Naive thymus-derived CD8-positive, alpha-beta T cell (primary cell): ENCODE measurements around the gene ERC2. TPM values are rescaled to one million over a fixed set of nuclear protein-coding genes. Genes with fewer than 3 reads are reported as not detected.

Experiments
- ATAC-seq, 2 donors: fragments of 150-1000 bp; cut with Tn5 transposase in 1 of 2; sonication (Bioruptor Pico), chemical (Tn5 transposase) in 1 of 2; 1 replicate in 1 of 2; 2 replicates in 1 of 2; pipeline ENCODE4 v1.10.0; 2021; ENCODE audit warnings: mild to moderate bottlenecking in 2 of 2, moderate library complexity in 2 of 2
- POLR2A ChIA-PET: fragments of 350-600 bp; sonication (Branson Sonifier 250); formaldehyde crosslinking; loops from one replicate; lab custom pipeline; 2021; ENCODE audit warnings: antibody characterized with exemption; lab: Charles Lee
- DNase-seq, 10 donors: peaks; one replicate each; pipeline versions ENCODE4 v3.0.0 to v3.0.0-alpha.2; 2020 to 2022
- H3K27ac Mint-ChIP-seq, 10 donors: one replicate each; pipeline ENCODE4 v1.8.0; 2020 to 2022; ENCODE audit warnings: mild to moderate bottlenecking in 10 of 10, mixed read lengths in 10 of 10, moderate library complexity in 4 of 10, inconsistent platforms in 1 of 10
- H3K27me3 Mint-ChIP-seq, 5 donors: one replicate each; pipeline ENCODE4 v1.8.0; 2021 to 2022; ENCODE audit warnings: mixed read lengths in 5 of 5
- H3K36me3 Mint-ChIP-seq, 3 donors: one replicate each; pipeline ENCODE4 v1.8.0; 2020 to 2022; ENCODE audit warnings: mixed read lengths in 3 of 3, mild to moderate bottlenecking in 2 of 3, inconsistent platforms in 1 of 3
- H3K4me1 Mint-ChIP-seq, 4 donors: one replicate each; pipeline ENCODE4 v1.8.0; 2021 to 2022; ENCODE audit warnings: mixed read lengths in 4 of 4
- H3K4me3 Mint-ChIP-seq, 10 donors: one replicate each; pipeline ENCODE4 v1.8.0; 2020 to 2022; ENCODE audit warnings: mild to moderate bottlenecking in 10 of 10, mixed read lengths in 10 of 10, moderate library complexity in 6 of 10, inconsistent platforms in 1 of 10
- H3K9me3 Mint-ChIP-seq, 9 donors: one replicate each; pipeline ENCODE4 v1.8.0; 2020 to 2022; ENCODE audit warnings: mixed read lengths in 9 of 9, mild to moderate bottlenecking in 3 of 9, inconsistent platforms in 1 of 9, moderate library complexity in 1 of 9
- polyA plus RNA-seq, 3 donors: library from polyadenylated mRNA; unstranded; fragments of 300-500 nt; fragmentation: Illumina TruSeq; gene quantifications; one replicate each; pipeline ENCODE4 v1.2.3, GENCODE V29; 2021
- total RNA-seq, 8 experiments: library from RNA in 2 of 8; stranded (reverse) in 2 of 8; gene quantifications; one replicate each; pipeline ENCODE4 v1.2.3 and lab custom pipeline; 2021 to 2026

The ERC2 gene
- total and polyA plus RNA-seq, 5 experiments from 2014 or later, result 0.05 to 0.29 TPM; not detected in 3

DNA sequence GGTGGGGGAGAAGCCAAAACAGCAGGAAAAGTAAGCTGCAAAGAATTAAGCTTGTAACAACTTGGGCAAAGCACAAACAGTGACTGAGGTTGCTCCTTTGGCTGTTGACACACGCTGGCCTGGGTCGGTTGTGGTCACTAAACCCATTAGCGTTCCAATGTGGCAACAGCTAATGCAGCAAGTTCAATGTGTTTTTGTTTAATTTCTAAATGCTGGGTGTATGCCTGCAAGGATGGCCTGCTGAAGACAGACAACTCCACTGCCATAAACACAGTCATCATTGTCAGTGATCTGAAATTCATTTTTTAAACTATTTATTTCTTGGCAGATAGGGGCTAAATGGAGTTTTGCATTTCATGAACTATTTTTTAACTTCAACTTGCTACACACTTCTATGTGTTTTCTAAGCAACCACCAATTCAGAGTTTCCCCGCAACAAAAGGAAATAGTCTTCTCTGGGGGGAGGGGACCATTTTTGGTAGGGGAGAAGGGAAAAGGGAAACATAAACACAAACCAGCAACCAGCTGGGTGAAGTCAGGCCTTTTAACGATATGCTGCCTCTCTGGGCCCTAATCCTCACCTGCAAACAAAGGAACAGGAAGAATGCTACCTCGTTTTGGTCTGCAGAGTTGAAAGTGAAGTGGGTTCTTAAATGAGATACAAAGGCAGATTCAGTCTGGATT lies 946.4 kb downstream of the ERC2 start:
- POLR2A ChIA-PET, result no interaction called here
- Mint-ChIP-seq H3K4me1 (peaks cover 0 to 6% (median 0%) of the 10 kb centered on the region in 4 donors), H3K36me3 (no peaks in the 10 kb centered on the region), H3K27ac (peak overlapping the region in 1 of 10 donors; percentile 69), H3K9me3 (peaks cover 0 to 4% (median 0%) of the 10 kb centered on the region in 9 donors), H3K27me3 (peaks cover 0 to 4% (median 0%) of the 10 kb centered on the region in 5 donors), H3K4me3 (no peak overlapping the region)
- ATAC-seq, result no peak
- no peak for DNase-seq

GRCh38 chr3:55521064-55521737 lies 947.1 kb downstream of the ERC2 start:
- Mint-ChIP-seq H3K27ac (no peak overlapping the region), H3K4me3 (no peak overlapping the region), H3K36me3 (no peaks in the 10 kb centered on the region), H3K9me3 (peaks cover 0 to 4% (median 0%) of the 10 kb centered on the region in 9 donors), H3K4me1 (peaks cover 0 to 6% (median 0%) of the 10 kb centered on the region in 4 donors), H3K27me3 (peaks cover 0 to 4% (median 0%) of the 10 kb centered on the region in 5 donors)
- ATAC-seq (no peak), DNase-seq (no peak)
- POLR2A ChIA-PET, result no interaction called here

GRCh38 chr3:55519019-55519418 lies 949.2 kb downstream of the ERC2 start:
- Mint-ChIP-seq H3K9me3 (peaks cover 0 to 2% (median 0%) of the 10 kb centered on the region in 9 donors), H3K36me3 (no peaks in the 10 kb centered on the region), H3K4me1 (peaks cover 0 to 6% (median 0%) of the 10 kb centered on the region in 4 donors), H3K27me3 (peaks cover 0 to 5% (median 0%) of the 10 kb centered on the region in 5 donors), H3K27ac (no peak overlapping the region), H3K4me3 (no peak overlapping the region)
- DNase-seq (no peak), ATAC-seq (no peak)
- POLR2A ChIA-PET, result no interaction called here

- no peak for ATAC-seq
- no peak for DNase-seq
- Mint-ChIP-seq H3K36me3 (no peaks in the 10 kb centered on the region), H3K27me3 (peaks cover 0 to 5% (median 0%) of the 10 kb centered on the region in 5 donors), H3K4me1 (peaks cover 0 to 6% (median 0%) of the 10 kb centered on the region in 4 donors), H3K27ac (no peak overlapping the region), H3K4me3 (no peak overlapping the region), H3K9me3 (peaks cover 0 to 2% (median 0%) of the 10 kb centered on the region in 9 donors)
- POLR2A ChIA-PET, result no interaction called here
Observed at GRCh38 chr3:55518451-55518850, 949.8 kb downstream of the ERC2 start.

DNA sequence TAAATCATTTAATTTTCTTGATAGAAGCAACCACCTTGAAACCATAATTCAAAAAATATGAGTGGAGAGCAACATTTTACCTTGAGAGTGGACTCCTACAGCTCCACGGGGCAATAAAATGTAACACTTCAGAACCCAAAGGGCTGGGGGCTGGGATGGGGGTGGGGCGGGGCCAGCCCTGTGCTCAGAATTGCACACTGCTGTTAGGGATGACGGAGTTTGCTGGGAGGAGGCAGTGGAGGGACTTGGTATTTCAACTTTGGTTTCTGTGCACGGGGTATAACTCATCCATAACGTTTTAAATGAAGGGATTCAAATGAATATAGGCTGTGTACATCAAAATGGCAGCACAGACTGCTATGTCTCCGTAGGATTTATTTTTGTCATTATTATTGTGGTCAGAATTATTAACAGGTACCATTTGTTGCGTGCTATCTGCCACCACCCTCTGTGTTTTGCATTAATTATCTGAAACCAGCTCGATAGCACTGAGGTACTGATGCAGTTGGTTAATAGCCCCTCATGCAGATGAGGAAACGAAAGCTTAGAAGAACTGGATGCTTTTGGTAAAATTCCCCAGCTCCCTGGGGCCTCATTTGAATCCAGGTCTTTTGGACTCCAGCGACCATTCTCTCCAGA lies 951.8 kb downstream of the ERC2 start:
- Mint-ChIP-seq H3K36me3 (no peaks in the 10 kb centered on the region), H3K4me1 (no peaks in the 10 kb centered on the region), H3K27me3 (peaks cover 0 to 5% (median 0%) of the 10 kb centered on the region in 5 donors), H3K4me3 (no peak overlapping the region), H3K9me3 (peaks cover 0 to 2% (median 0%) of the 10 kb centered on the region in 9 donors), H3K27ac (no peak overlapping the region)
- POLR2A ChIA-PET, result no interaction called here
- DNase-seq (no peak), ATAC-seq (no peak)

DNA sequence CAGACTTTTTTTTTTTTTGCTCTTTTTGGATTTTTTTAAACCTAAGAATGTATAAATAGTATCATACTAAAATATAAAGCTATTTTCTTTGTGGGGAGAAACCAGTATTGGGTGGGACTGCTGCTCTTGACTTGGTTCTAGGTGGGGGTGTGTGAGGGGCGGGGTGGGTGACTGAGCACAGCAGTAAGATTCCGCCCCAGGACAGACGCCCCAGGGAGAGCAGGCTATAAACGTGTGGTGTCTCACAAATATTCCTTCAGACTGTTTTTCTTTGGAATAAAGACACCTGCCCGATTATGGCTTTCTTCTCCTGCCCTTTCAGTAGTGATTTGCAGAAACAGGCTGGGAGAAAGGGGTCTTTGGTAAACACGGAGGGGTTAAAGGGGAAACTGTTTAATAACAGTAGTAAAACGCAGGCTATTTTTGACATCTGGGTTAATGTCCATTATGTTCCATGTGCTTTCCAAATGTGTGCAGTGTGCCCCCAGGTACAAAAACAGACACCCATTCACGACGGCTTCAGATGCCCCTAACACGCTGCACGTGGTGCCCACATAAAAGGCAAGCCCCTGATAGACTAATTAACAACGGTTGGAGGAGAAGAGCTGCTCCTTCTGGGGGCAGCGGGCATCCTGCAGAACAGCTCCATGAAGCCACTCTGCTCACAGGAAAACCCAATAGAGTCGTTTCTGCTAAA lies 952.6 kb downstream of the ERC2 start:
- no peaks in the 10 kb centered on the region for H3K4me1 Mint-ChIP-seq
- DNase-seq (no peak), ATAC-seq (no peak)
- H3K27ac Mint-ChIP-seq, result peak overlapping the region in 1 of 10 donors; percentile 34
- H3K4me3 Mint-ChIP-seq, result no peak overlapping the region
- H3K36me3 Mint-ChIP-seq, result no peaks in the 10 kb centered on the region
- POLR2A ChIA-PET, result no interaction called here
- peaks cover 0 to 2% (median 0%) of the 10 kb centered on the region in 9 donors for H3K9me3 Mint-ChIP-seq
- H3K27me3 Mint-ChIP-seq, result peaks cover 0 to 5% (median 0%) of the 10 kb centered on the region in 5 donors

GRCh38 chr3:55514962-55515361 lies 953.3 kb downstream of the ERC2 start:
- Mint-ChIP-seq H3K9me3 (peaks cover 0 to 2% (median 0%) of the 10 kb centered on the region in 9 donors), H3K4me3 (no peak overlapping the region), H3K27ac (no peak overlapping the region), H3K4me1 (no peaks in the 10 kb centered on the region), H3K27me3 (peaks cover 0 to 7% (median 0%) of the 10 kb centered on the region in 5 donors), H3K36me3 (no peaks in the 10 kb centered on the region)
- POLR2A ChIA-PET, result no interaction called here
- no peak for ATAC-seq
- DNase-seq, result no peak

- Mint-ChIP-seq H3K4me1 (no peaks in the 10 kb centered on the region), H3K27ac (no peak overlapping the region), H3K4me3 (no peak overlapping the region), H3K36me3 (no peaks in the 10 kb centered on the region), H3K9me3 (peaks cover 0 to 2% (median 0%) of the 10 kb centered on the region in 9 donors), H3K27me3 (peaks cover 0 to 7% (median 0%) of the 10 kb centered on the region in 5 donors)
- no peak for DNase-seq
- POLR2A ChIA-PET, result no interaction called here
- no peak for ATAC-seq
Observed at GRCh38 chr3:55512571-55513343, 955.5 kb downstream of the ERC2 start.

DNA sequence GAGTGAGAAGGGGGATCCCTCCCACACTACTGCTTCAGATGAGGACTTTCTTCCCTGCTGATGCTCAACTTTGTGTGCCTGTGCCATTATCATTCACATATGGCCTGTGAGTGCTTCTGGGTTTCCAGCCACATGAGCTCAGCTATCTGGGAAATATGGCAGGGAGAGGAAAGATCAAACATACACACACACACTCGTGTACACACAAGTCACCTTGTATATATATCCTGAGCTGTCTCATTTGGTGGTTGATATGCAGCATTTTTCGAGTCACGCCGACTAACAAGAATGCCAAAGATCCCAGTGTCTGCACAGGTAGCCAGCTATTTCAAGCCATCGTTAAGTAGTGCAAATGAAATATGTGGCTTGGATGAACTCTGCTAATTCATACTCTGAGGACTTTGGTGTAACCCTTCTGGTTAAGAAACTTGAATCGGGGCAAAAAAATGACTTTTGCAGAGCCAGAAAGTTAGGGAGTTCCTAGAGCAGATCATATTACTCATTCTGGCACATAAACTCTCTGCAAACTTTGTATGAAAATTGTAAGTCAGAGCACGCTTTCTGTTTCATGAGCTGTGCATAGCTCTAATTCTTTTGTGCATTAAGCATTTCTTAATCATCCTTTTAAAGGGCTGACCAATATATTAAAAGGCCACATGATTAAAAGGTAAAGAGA lies 956.2 kb downstream of the ERC2 start:
- H3K4me1 Mint-ChIP-seq, result no peaks in the 10 kb centered on the region
- H3K9me3 Mint-ChIP-seq, result peaks cover 0 to 2% (median 0%) of the 10 kb centered on the region in 9 donors
- H3K4me3 Mint-ChIP-seq, result no peak overlapping the region
- DNase-seq, result no peak
- no peaks in the 10 kb centered on the region for H3K36me3 Mint-ChIP-seq
- H3K27me3 Mint-ChIP-seq, result peaks cover 0 to 7% (median 0%) of the 10 kb centered on the region in 5 donors
- H3K27ac Mint-ChIP-seq, result no peak overlapping the region
- POLR2A ChIA-PET, result no interaction called here
- ATAC-seq, result no peak

DNA sequence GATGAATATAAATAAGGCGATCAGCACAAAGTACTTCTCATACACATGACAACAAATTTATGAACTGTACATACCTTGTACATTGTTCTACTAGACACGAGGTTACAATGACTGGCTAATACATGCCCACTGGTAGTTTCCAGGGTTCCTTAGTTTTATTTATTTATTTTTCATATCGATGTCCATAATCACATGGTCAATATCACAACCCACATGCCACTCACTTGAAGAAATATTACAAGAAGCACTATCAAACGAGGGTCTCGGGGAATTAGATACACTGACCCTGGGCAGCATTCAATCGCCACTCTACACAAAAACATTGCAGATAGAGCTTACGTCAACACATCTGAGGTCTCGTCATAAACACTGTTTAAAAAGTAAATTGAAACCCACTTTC lies 959.9 kb downstream of the ERC2 start:
- POLR2A ChIA-PET, result no interaction called here
- ATAC-seq (no peak), DNase-seq (no peak)
- Mint-ChIP-seq H3K27me3 (peaks cover 0 to 3% (median 2%) of the 10 kb centered on the region in 5 donors), H3K4me1 (no peaks in the 10 kb centered on the region), H3K9me3 (peaks cover 0 to 2% (median 0%) of the 10 kb centered on the region in 9 donors), H3K36me3 (no peaks in the 10 kb centered on the region), H3K27ac (no peak overlapping the region), H3K4me3 (no peak overlapping the region)

DNA sequence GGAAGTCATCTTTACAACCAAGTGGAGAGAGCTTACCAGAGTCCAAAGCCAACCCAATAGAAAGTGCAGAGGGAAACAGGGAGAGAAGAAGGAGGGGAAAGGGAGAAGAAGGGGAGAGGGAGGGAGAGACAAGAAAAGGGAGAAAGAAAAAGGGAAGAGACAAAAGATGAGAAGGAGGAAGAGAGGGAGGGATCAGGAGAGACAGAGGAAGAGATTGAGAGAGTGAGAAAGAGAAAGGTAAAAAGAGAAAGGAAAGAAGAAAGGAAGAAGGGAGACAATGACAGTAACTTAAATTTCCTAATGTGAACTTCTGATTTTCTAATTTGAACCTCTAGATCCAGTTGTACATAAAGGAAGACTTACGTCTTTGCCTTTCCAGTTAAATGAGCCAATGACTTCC lies 960.5 kb downstream of the ERC2 start:
- DNase-seq (no peak), ATAC-seq (no peak)
- Mint-ChIP-seq H3K9me3 (peaks cover 0 to 2% (median 0%) of the 10 kb centered on the region in 9 donors), H3K27ac (no peak overlapping the region), H3K27me3 (peaks cover 0 to 3% (median 2%) of the 10 kb centered on the region in 5 donors), H3K4me1 (no peaks in the 10 kb centered on the region), H3K4me3 (no peak overlapping the region), H3K36me3 (no peaks in the 10 kb centered on the region)
- POLR2A ChIA-PET, result no interaction called here
